Measurements from ENCODE around the gene SLC2A1.

SLC2A1 gene

DNA sequence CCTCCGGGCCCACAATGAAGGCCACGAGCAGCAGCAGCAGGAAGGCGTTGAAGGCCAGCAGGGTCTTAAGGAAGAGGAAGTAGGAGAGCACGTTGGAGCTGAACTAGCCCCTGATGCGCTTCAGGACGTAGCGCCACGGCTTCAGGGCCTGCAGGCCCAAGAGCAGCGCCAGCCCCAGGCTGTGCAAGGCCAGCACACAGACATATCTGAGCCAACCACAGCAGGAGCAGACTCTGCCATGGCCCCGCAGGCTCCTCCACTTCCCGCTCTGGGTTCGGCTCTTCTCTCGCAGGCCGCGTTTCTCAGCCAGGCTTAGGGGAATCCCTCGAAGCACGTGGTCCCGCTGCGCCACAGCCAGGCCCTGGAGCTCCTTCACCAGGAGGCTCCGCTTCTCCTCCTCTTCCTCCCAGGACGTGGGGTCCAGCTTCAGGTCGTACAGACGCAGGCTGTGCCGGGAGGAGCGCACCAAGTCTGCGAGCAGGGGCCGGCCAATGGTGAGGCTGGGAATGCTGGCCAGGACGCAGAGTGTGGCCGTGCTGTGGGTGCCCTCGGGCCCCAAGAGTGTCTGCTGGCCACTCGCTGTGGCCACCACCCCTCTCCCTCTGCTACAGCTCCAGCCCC, 70.5 kb downstream of the SLC2A1 start:
- DNase-seq: no peak

- DNase-seq: no peak
These were observed 71.3 kb downstream of the SLC2A1 start for GRCh38 chr1:42887366-42887765.

DNA sequence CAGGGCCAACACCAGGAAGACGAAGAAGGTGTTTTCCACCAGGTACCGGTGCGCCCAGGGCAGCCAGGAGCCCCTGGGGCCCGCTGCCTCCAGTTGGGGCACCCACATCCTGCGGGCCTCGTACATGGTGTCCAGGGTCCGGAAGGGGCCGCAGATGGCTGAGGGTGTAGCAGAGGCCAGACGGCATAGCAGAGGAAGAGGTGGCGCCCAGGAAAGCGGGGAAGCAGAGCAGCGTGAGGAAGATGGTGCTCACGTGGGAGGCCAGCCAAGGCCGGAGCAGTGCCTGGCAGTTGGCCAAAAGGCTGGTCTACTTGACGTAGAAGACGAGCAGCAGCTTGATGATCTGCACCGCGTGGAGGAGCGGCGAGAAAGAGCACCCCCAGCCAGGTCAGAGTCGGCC, 71.9 kb downstream of the SLC2A1 start:
- DNase-seq: no peak

DNA sequence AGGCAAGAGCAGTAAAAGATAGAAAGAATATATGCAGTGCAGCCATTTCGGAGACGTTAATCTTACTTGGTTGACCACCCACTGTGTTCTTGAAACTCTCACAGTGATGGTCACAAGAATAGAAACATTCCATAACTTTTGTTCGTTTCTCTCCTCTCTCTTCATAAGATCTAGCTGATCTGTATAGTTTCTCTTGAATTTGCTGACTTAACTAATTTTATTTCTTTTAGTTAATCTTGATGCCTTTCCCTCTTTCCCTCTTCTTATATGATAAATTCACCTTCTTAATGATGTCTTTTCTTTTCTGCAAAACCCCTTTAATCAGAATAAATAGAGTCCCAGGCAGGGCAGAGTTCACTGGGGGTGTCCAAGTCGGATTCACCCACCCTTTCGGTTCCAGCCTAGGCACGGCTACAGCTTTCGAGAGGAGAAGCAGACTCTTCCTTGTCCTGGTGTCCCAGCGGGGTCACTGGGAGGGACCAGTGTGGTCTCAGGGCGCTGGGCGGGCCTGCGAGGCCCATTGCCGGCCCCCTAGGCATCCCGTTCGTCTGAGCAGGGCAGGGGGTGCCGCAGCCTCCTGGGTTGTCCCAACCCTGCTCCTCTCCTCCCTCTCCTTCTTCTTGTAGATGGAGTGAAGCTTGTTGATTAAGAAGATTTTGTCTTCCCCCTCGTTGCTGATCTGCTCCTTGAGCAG, 72.5 kb downstream of the SLC2A1 start:
- no peak for DNase-seq

- no peak for DNase-seq
These were observed 78.3 kb downstream of the SLC2A1 start for GRCh38 chr1:42880384-42880783.

DNA sequence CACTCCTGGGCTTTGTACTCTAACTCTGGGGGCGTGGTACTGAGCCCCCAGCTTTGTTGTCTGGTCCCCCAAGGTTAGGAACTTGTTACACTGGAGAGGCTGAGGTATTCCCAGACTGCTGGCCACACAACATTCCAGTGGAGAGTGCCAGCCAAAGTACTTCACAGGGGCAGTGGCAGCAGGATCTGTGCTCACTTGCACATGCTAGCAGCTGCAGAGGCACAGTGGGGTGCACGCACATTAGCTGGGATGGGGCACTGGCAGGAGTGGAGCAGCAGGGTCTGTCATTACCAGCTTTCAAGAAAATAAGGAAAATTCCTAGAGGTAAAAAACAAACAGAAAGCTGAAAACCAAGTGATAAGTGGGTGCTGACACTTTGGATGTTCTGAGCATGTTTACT, 81.3 kb downstream of the SLC2A1 start:
- no peak for DNase-seq

GRCh38 chr1:42876009-42876408, 82.7 kb downstream of the SLC2A1 start:
- DNase-seq: no peak

Data from suppressor macrophage treated with lipopolysaccharide for 1 hour (primary cell).